Hepatic stellate cell (primary cell): ENCODE measurements around the gene DDIT3.
"Not testable (repeated sequence)": the region's sequence is repeated elsewhere in the genome, so short reads cannot be mapped to it uniquely, and the experiment has no call there.

Source experiments
- DNase-seq: peaks from one replicate; pipeline ENCODE4 v3.0.0; 2011; ENCODE audit warnings: low spot score

The DDIT3 gene

GRCh38 chr12:57513266-57513665 lies 7.0 kb downstream of the DDIT3 start:
- DNase-seq = no peak

DNA sequence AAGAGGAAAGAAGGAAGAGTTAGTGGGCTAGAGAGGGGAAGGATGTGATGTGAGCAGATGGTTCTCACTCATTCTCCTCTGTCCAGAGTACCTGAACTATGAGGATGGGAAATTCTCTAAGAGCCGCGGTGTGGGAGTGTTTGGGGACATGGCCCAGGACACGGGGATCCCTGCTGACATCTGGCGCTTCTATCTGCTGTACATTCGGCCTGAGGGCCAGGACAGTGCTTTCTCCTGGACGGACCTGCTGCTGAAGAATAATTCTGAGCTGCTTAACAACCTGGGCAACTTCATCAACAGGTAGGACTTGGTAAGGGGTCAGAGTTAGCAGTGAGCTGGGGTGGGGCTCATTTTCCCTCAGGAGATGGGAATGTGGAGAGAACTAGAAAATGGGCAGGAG lies 7.6 kb downstream of the DDIT3 start:
- DNase-seq = no peak

- no peak for DNase-seq
Measured at GRCh38 chr12:57511588-57512325, 8.6 kb downstream of the DDIT3 start.

DNA sequence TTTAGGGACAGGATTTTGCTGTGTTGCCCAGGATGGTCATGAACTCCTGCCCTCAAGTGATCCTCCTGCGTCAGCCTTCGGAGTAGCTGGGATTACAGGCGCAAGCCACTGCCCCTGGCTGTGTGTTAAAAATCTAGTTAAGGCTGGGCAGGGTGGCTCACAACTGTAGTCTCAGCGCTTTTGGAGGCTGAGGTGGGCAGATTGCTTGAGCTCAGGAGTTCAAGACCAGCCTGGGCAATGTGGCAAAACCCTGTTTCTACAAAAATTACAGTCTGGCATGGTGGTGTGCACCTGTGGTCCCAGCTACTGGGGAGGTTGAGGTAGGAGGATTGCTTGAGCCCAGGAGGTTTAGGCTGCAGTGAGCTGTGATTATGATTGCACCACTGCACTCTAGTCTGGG lies 9.2 kb downstream of the DDIT3 start:
- no peak for DNase-seq

- not testable (repeated sequence) for DNase-seq
Measured at GRCh38 chr12:57507796-57508195, 12.5 kb downstream of the DDIT3 start.

- not testable (repeated sequence) for DNase-seq
Measured at GRCh38 chr12:57506541-57506940, 13.8 kb downstream of the DDIT3 start.

- not testable (repeated sequence) for DNase-seq
Measured at GRCh38 chr12:57502311-57502969, 17.9 kb downstream of the DDIT3 start.

DNA sequence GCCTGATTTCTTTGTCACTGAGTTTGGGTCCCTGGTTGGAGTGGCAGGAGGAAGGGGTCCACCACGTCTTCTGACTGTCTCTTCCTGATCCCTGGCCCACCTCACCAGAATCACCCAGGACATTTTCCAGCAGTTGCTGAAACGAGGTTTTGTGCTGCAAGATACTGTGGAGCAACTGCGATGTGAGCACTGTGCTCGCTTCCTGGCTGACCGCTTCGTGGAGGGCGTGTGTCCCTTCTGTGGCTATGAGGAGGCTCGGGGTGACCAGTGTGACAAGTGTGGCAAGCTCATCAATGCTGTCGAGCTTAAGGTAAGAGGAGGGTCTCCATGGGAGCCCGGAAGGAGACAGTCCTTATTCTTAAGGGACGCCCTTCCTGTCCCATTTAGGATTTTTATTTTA lies 20.1 kb downstream of the DDIT3 start:
- no peak for DNase-seq

- DNase-seq = no peak
Measured at GRCh38 chr12:57498571-57498970, 21.7 kb downstream of the DDIT3 start.

DNA sequence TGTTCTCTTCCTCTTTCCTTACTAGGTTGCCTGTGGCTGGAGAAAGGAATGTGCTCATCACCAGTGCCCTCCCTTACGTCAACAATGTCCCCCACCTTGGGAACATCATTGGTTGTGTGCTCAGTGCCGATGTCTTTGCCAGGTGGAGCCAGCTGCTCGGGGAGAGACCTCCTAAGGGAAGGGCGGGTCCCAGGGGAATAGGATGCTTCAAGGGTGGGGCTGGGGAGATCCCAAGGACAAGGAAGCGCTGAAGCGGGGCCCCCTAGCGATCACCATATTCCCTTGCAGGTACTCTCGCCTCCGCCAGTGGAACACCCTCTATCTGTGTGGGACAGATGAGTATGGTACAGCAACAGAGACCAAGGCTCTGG lies 22.2 kb downstream of the DDIT3 start:
- DNase-seq = no peak

GRCh38 chr12:57497223-57498131 lies 22.8 kb downstream of the DDIT3 start:
- no peak for DNase-seq

GRCh38 chr12:57496822-57497221 lies 23.5 kb downstream of the DDIT3 start:
- DNase-seq = no peak

- DNase-seq = not testable (repeated sequence)
Measured at GRCh38 chr12:57495051-57495701, 25.1 kb downstream of the DDIT3 start.

DNA sequence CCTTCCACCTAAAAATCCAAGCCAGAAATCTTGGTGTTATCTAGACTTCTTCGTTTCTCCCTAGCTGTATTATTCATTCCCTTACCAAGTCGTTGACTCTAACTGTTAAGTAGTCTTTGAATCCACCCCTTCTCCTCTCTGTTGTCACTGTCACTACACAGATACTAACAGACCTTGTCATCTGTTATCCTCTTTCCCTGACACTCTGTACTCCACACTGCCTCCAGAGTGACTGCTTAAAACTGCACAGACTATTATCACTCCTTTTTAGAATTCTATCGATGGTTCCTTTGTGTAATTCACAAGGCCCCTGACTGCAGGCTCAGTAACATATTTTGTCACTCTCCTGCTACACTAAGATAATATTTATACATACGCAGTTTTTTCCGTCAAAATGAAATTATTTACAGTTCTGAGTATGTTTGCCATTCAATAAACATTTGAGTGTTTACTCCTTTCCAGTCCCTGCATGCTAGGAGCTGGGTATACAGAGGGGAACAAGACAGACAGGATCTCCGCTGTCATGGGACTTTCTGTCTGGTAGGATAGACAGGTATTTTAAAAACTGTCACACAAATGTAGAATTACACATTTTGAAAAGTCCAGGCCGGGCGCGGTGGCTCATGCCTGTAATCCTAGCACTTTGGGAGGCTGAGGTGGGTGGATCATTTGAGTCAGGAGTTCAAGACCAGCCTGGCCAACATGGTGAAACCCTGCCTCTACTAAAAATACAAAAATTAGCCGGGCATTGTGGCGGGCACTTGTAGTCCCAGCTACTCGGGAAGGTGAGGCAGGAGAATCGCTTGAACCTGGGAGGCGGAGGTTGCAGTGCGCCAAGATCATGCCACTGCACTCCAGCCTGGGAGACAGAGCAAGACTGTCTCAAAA lies 28.7 kb downstream of the DDIT3 start:
- DNase-seq = no peak

DNA sequence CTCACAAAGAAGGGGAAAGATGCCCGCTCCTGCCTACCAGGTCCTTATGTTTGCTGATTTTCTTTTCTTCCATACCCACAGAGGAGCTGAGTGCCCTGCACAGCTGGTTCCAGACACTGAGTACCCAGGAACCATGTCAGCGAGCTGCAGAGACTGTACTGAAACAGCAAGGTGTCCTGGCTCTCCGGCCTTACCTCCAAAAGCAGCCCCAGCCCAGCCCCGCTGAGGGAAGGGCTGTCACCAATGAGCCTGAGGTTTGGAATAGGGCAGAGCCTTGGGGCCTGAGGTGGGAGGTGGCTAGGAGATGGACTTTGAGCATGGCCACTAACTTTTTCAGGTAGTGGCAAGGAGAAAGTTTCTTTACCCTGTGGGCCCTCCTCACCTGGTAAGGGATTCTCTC lies 30.2 kb downstream of the DDIT3 start:
- no peak for DNase-seq

DNA sequence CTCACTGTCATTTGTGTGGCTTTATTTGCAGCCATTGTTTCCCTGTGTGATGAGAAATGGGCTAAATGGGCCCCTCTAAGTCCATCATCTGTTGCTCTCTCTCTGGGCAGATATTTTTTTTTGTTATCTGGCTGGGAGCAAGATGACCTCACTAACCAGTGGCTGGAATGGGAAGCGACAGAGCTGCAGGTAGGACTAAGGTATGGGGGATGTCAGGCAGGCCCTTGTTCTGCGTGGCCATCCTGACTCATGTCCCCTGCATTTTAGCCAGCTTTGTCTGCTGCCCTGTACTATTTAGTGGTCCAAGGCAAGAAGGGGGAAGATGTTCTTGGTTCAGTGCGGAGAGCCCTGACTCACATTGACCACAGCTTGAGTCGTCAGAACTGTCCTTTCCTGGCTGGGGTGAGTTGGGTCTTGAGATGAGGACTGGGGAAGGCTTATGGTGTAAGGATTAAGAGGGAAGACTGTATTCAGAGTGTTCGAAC lies 31.1 kb downstream of the DDIT3 start:
- DNase-seq = no peak

DNA sequence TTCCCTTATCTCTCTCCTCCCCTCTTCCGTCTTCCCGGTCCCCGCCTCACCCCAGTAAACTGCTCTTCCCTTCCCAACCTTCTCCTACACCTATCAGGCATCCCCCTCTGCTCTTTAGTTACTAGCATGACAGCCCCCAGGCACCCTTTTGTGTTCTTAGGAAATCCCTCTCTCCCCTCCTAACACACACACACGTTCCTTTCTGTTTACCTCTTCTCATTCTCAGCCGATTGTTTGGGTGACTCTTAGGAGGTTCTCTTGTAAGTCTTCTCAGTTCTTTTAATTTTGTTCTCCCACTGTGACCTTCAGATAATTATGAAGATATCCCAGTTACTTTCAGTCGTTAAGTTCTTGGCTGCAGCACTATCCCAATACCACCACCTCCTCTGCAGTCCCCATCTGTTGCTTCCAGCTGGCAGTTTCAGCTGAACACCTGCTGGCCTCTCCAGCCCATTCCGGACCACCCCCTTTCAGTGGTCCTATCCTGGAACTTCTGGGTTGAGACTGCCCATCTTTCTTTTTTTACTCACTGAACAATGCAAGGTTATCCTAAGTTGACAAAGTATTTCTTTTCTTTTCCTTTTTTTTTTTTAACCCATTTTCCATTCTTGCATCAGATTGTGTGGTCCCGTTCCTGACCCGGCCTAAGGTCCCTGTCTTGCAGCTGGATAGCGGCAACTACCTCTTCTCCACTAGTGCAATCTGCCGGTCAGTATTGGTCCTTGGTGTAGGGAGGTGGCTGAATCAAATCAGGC lies 31.7 kb downstream of the DDIT3 start:
- no peak for DNase-seq

DNA sequence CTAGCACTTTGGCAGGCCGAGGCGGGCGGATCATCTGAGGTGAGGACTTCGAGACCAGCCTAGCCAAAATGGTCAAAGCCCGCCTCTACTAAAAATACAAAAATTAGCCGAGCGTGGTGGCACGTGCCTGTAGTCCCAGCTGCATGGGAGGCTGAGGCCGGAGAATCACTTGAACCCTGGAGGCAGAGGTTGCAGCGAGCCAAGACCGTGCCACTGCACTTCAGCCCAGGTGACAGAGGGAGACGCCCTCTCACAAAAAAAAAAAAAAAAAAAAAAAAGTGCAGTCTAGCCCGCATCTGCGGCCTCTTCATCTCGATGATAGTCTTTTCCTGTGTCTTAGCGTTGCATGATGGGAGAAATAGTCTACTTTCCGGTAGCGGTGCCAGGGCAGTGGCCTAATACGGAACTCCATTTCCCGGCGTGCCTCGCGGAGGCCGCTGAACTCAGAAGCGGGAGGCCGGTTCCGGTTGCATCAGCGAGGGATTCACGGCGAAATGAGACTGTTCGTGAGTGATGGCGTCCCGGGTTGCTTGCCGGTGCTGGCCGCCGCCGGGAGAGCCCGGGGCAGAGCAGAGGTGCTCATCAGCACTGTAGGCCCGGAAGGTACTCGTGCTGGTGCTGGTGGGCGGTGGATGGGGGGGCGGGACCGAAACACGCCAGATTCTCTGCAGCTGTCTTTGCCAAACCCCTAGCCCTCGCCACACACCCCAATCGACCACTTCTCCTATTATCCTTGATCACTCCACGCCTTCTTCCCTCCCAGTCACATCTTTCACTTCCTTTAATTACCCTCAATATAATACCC lies 32.5 kb downstream of the DDIT3 start, which contains the start of gene MARS1:
TSS of gene MARS1 (plus strand) at position 472 of the 805 bp plus-strand sequence. CDS start at position 495, 23 bp downstream.
- peak; percentile 90 for DNase-seq

GRCh38 chr12:57487055-57487596 lies 33.2 kb downstream of the DDIT3 start:
- no peak for DNase-seq
